ENCODE measurements around the gene MTG2.

The MTG2 gene

GRCh38 chr20:62222972-62223371, 40.1 kb downstream of the MTG2 start:
- DNase-seq: no peak

GRCh38 chr20:62223571-62223970, 40.7 kb downstream of the MTG2 start:
- no peak for DNase-seq

GRCh38 chr20:62224113-62224855, 41.5 kb downstream of the MTG2 start:
- DNase-seq: no peak

GRCh38 chr20:62225026-62225425, 42.2 kb downstream of the MTG2 start:
- no peak for DNase-seq

GRCh38 chr20:62225820-62226635, 43.2 kb downstream of the MTG2 start:
- DNase-seq: no peak

- no peak for DNase-seq
These were observed 44.1 kb downstream of the MTG2 start for GRCh38 chr20:62226707-62227590.

- no peak for DNase-seq
These were observed 44.8 kb downstream of the MTG2 start for GRCh38 chr20:62227591-62227976.

- no peak for DNase-seq
These were observed 45.4 kb downstream of the MTG2 start for GRCh38 chr20:62227977-62228958.

GRCh38 chr20:62228982-62229545, 46.2 kb downstream of the MTG2 start:
- DNase-seq: no peak

- DNase-seq: no peak
These were observed 46.8 kb downstream of the MTG2 start for GRCh38 chr20:62229667-62230066.

- DNase-seq: no peak
These were observed 47.4 kb downstream of the MTG2 start for GRCh38 chr20:62230276-62230675.

- DNase-seq: no peak
These were observed 47.9 kb downstream of the MTG2 start for GRCh38 chr20:62230696-62231095.

- DNase-seq: no peak
These were observed 48.5 kb downstream of the MTG2 start for GRCh38 chr20:62231292-62231691.

GRCh38 chr20:62232194-62232593, 49.4 kb downstream of the MTG2 start:
- no peak for DNase-seq

- no peak for DNase-seq
These were observed 50.2 kb downstream of the MTG2 start for GRCh38 chr20:62232770-62233645.

- DNase-seq: no peak
These were observed 50.9 kb downstream of the MTG2 start for GRCh38 chr20:62233684-62234083.

GRCh38 chr20:62234339-62234738, 51.5 kb downstream of the MTG2 start:
- no peak for DNase-seq

- DNase-seq: no peak
These were observed 52.4 kb downstream of the MTG2 start for GRCh38 chr20:62235001-62235776.

GRCh38 chr20:62235777-62236157, 52.9 kb downstream of the MTG2 start:
- DNase-seq: no peak

GRCh38 chr20:62236200-62236599, 53.4 kb downstream of the MTG2 start:
- DNase-seq: no peak
